Fibroblast of villous mesenchyme (primary cell): Measurements from ENCODE around the gene SLC25A33. TPM values are rescaled to one million over a fixed set of nuclear protein-coding genes. Genes with fewer than 3 reads are reported as not detected.

ENCODE experiments used
- DNase-seq: peaks from one replicate; pipeline ENCODE4 v3.0.0-alpha.2; 2010; ENCODE audit warnings: low read depth
- H3K4me3 ChIP-seq: 2 replicates; pipeline ENCODE4 v1.5.1; 2011; ENCODE audit warnings: low read depth, mild to moderate bottlenecking, low read length
- CTCF ChIP-seq: IDR thresholded peaks from 2 replicates; pipeline ENCODE4 v1.5.1; 2012; ENCODE audit warnings: low read depth, mild to moderate bottlenecking, low read length; ENCODE audit not compliant: insufficient read depth
- total RNA-seq: library from RNA; depleted of rRNA; stranded (reverse); fragments of >200 nt; gene quantifications from 2 replicates; pipeline ENCODE4 v1.2.3, GENCODE V29; 2012

SLC25A33 gene
- total RNA-seq, 1 donor, result 6.5 TPM

- DNase-seq, result no peak
- TF ChIP-seq CTCF, result no peak
- H3K4me3 ChIP-seq, result no peak overlapping the region
Measured at GRCh38 chr1:9586147-9586766, 47.0 kb downstream of the SLC25A33 start.

GRCh38 chr1:9588551-9589143 lies 49.4 kb downstream of the SLC25A33 start, which contains the start of gene TMEM201:
TMEM201 (plus strand) TSS chr1:9588911; CDS start chr1:9588931, 20 bp downstream.
- peak; percentile 51 for TF ChIP-seq CTCF
- DNase-seq, result peak; percentile 91
- H3K4me3 ChIP-seq, result peak within 1 kb of the TSS; percentile 55

GRCh38 chr1:9589144-9589718 lies 50.0 kb downstream of the SLC25A33 start:
- peak; percentile 48 for DNase-seq
- H3K4me3 ChIP-seq, result peak overlapping the region; percentile 55
- TF ChIP-seq CTCF, result no peak

- H3K4me3 ChIP-seq, result peak overlapping the region; percentile 55
- no peak for TF ChIP-seq CTCF
- DNase-seq, result peak; percentile 8
Measured at GRCh38 chr1:9589719-9590157, 50.5 kb downstream of the SLC25A33 start.

- no peak for DNase-seq
- TF ChIP-seq CTCF, result no peak
- H3K4me3 ChIP-seq, result no peak overlapping the region
Measured at GRCh38 chr1:9590201-9590600, 50.9 kb downstream of the SLC25A33 start.

GRCh38 chr1:9590945-9591668 lies 51.8 kb downstream of the SLC25A33 start:
- no peak for TF ChIP-seq CTCF
- DNase-seq, result no peak

More at GRCh38 chr1:9590945-9591668, 51.8 kb downstream of the SLC25A33 start:
- no peak overlapping the region for H3K4me3 ChIP-seq
